ENCODE measurements around the gene SLC10A7.

GRCh38 chr4:146255874-146256273 is 265.9 kb downstream of the SLC10A7 start:
- TF ChIP-seq JUND (IDR thresholded peaks at IDR 0.05) (no peak), MAX (IDR thresholded peaks at IDR 0.05) (no peak), TAF1 (conservative IDR thresholded peaks at IDR 0.05) (no peak), CTCF (IDR thresholded peaks at IDR 0.05; ENCODE audit: low read depth, low read length, missing input control) (no peak), RAD21 (IDR thresholded peaks at IDR 0.05) (no peak), YY1 (IDR thresholded peaks at IDR 0.05) (no peak)
